Endothelial cell of umbilical vein (primary cell): ENCODE results near the gene C16orf89.

Source experiments
- MYC ChIP-seq: IDR thresholded peaks from one replicate; pipeline ENCODE4 v1.6.1; 2011; ENCODE audit warnings: mild to moderate bottlenecking, low read depth, low read length
- TF ChIP-seq, protein P1 (sequence below): IDR thresholded peaks from 2 replicates; pipeline ENCODE4 v1.6.1; 2011; ENCODE audit not compliant: insufficient read depth, insufficient read length
- TF ChIP-seq, protein P2 (sequence below), 2 donors: IDR thresholded peaks; 1 replicate in 1 of 2; 2 replicates in 1 of 2; pipeline ENCODE4 v1.5.1; 2011; ENCODE audit warnings: low read length in 2 of 2, mild to moderate bottlenecking in 2 of 2, moderate library complexity in 2 of 2, control low read depth in 1 of 2, inconsistent platforms in 1 of 2, low read depth in 1 of 2; ENCODE audit not compliant: insufficient read depth in 1 of 2; ENCODE audit errors: extremely low read depth in 1 of 2

DNA sequence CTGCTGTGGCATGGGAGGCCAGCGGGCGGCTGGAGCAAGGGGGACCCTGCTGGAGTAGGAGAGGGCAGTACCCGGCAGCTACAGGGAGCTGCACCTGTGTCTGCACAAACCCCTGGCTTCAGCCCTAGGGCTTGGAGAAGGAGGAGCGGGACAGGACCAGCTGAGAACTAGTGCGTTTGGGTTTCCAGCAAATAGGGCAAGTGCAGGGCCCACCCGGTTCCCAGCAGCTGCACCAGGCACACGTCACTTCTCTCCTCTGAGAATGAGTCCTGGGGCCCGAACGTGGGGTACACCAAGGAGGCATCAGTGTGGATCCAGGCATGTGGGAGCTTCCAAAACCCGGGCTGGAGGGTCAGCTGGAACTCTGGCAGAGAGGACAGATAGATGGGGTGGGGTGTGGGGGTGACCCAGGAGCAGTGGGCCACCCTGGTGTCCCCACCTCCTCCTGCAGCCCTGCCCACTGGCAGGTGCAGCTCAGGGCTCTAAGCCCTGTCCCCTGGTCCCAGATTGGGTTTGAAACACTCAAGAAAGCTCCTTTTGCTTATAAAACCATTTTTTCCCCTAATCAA lies 5.6 kb downstream of the C16orf89 start:
- TF ChIP-seq, protein P1, sequence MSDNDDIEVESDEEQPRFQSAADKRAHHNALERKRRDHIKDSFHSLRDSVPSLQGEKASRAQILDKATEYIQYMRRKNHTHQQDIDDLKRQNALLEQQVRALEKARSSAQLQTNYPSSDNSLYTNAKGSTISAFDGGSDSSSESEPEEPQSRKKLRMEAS, result no peak
- TF ChIP-seq, protein P2, sequence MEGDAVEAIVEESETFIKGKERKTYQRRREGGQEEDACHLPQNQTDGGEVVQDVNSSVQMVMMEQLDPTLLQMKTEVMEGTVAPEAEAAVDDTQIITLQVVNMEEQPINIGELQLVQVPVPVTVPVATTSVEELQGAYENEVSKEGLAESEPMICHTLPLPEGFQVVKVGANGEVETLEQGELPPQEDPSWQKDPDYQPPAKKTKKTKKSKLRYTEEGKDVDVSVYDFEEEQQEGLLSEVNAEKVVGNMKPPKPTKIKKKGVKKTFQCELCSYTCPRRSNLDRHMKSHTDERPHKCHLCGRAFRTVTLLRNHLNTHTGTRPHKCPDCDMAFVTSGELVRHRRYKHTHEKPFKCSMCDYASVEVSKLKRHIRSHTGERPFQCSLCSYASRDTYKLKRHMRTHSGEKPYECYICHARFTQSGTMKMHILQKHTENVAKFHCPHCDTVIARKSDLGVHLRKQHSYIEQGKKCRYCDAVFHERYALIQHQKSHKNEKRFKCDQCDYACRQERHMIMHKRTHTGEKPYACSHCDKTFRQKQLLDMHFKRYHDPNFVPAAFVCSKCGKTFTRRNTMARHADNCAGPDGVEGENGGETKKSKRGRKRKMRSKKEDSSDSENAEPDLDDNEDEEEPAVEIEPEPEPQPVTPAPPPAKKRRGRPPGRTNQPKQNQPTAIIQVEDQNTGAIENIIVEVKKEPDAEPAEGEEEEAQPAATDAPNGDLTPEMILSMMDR (IDR thresholded peaks at IDR 0.05; ENCODE audit: extremely low read depth in 1 of 2, insufficient read depth in 1 of 2, low read depth in 1 of 2, low read length in 2 of 2), result no peak
- no peak for TF ChIP-seq MYC
